HCT116 (cell line): ENCODE measurements around the gene REPS1.

Experiments used
- CEBPB ChIP-seq: IDR thresholded peaks from 2 replicates; pipeline ENCODE4 v1.6.1; 2012; ENCODE audit warnings: low read depth
- EGR1 ChIP-seq: IDR thresholded peaks from 2 replicates; pipeline ENCODE4 v1.6.1; 2012; ENCODE audit warnings: low read depth
- EZH2 ChIP-seq: fragments of 200-600 bp; sonication (generic); IDR thresholded peaks from 2 replicates; pipeline ENCODE4 v1.6.1; 2017; ENCODE audit warnings: antibody characterized with exemption, mixed run types
- EZH2phosphoT487 ChIP-seq: fragments of 200-600 bp; IDR thresholded peaks from 2 replicates; pipeline ENCODE4 v1.6.1; 2018; ENCODE audit warnings: antibody characterized with exemption, borderline replicate concordance
- POLR2A ChIP-seq: IDR thresholded peaks from 2 replicates; pipeline ENCODE4 v1.7.0; 2011; ENCODE audit warnings: borderline replicate concordance; ENCODE audit not compliant: insufficient read depth, insufficient read length; ENCODE audit errors: extremely low read depth
- POLR2AphosphoS5 ChIP-seq: IDR thresholded peaks from 2 replicates; pipeline ENCODE4 v1.6.1; 2011; ENCODE audit warnings: mild to moderate bottlenecking, low read depth, low read length, moderate library complexity
- RAD21 ChIP-seq: IDR thresholded peaks from 2 replicates; pipeline ENCODE4 v1.6.1; 2012; ENCODE audit warnings: low read depth, mild to moderate bottlenecking
- SRF ChIP-seq: IDR thresholded peaks from 2 replicates; pipeline ENCODE4 v1.6.1; 2012; ENCODE audit warnings: low read depth
- TCF7L2 ChIP-seq: IDR thresholded peaks from 2 replicates; pipeline ENCODE4 v1.7.0; 2011; ENCODE audit warnings: borderline replicate concordance, inconsistent platforms; ENCODE audit not compliant: insufficient read depth, insufficient read length; ENCODE audit errors: extremely low read depth
- YY1 ChIP-seq: IDR thresholded peaks from 2 replicates; pipeline ENCODE4 v1.6.1; 2011; ENCODE audit warnings: low read length, low read depth, moderate library complexity, mild to moderate bottlenecking; ENCODE audit not compliant: insufficient replicate concordance; ENCODE audit errors: extremely low read depth
- TF ChIP-seq, protein P1 (sequence below), 3 experiments: fragments of 200-600 bp in 1 of 3; sonication (generic) in 1 of 3; IDR thresholded peaks in 2 of 3; conservative IDR thresholded peaks in 1 of 3; 2 replicates each; pipeline ENCODE4 v1.5.1; 2012 to 2017; ENCODE audit warnings: low read depth in 2 of 3, low read length in 2 of 3, antibody characterized with exemption in 1 of 3, borderline replicate concordance in 1 of 3, control low read depth in 1 of 3, mild to moderate bottlenecking in 1 of 3, mixed read lengths in 1 of 3, mixed run types in 1 of 3, moderate library complexity in 1 of 3; ENCODE audit not compliant: insufficient read depth in 1 of 3
- TF ChIP-seq, protein P2 (sequence below): IDR thresholded peaks from 2 replicates; pipeline ENCODE4 v1.6.1; 2012; ENCODE audit warnings: low read depth

DNA sequence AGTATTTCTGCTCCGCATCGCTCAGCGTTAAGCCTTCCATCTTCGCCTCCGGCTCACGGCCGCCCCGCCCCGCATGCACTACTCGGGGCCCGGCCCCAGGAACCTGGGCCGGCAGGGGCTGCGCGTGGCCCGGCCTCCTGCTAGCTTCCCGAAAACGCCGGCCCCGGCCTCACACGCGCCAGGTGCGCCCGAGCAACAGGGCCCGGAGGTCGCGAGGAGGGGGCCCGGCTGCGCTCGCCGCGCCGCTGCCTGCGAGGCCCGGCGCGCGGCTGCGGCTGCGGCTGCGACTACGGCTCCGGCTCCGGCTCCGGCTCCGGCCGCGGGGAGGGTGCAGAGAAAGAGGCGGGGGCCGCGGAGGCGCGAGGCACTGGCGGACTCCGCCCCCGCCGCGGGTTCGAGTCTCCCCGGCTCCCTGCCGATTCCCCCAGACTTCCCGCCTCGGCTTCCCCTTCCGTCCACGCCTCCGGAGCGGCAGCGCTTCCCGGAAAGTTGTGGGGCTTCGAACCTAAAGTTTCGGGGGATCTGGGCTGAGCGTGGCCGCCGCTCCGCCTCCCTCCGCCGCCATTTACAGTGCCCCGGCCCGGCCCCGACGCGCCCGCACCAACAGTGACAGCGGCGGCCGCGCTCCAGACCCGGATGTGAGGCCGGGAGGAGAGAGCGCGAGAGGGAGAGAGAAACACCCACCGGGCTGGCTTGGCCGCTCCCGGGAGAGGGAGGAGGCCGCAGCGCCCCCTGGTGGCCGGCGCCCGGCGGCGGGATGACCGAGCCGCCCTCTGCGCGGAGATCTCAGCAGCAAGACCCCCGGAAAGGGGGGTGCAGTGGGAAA, at the start of gene REPS1:
- TF ChIP-seq CEBPB (no peak), EGR1 (peak; percentile 50; the same call in 1 of the 2 replicates), EZH2phosphoT487 (no peak), EZH2 (no peak), POLR2A (peak; percentile 29), POLR2AphosphoS5 (peak; percentile 88), TCF7L2 (no peak), RAD21 (peak; percentile 80), YY1 (peak; percentile 88), SRF (no peak)
- TF ChIP-seq, protein P1, sequence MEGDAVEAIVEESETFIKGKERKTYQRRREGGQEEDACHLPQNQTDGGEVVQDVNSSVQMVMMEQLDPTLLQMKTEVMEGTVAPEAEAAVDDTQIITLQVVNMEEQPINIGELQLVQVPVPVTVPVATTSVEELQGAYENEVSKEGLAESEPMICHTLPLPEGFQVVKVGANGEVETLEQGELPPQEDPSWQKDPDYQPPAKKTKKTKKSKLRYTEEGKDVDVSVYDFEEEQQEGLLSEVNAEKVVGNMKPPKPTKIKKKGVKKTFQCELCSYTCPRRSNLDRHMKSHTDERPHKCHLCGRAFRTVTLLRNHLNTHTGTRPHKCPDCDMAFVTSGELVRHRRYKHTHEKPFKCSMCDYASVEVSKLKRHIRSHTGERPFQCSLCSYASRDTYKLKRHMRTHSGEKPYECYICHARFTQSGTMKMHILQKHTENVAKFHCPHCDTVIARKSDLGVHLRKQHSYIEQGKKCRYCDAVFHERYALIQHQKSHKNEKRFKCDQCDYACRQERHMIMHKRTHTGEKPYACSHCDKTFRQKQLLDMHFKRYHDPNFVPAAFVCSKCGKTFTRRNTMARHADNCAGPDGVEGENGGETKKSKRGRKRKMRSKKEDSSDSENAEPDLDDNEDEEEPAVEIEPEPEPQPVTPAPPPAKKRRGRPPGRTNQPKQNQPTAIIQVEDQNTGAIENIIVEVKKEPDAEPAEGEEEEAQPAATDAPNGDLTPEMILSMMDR (IDR thresholded peaks at IDR 0.05 in 2 of 3, conservative IDR thresholded peaks at IDR 0.05 in 1 of 3; ENCODE audit: borderline replicate concordance in 1 of 3, insufficient read depth in 1 of 3, low read depth in 2 of 3, low read length in 2 of 3): peak; percentile 73 to 82 (median 80)
- TF ChIP-seq, protein P2, sequence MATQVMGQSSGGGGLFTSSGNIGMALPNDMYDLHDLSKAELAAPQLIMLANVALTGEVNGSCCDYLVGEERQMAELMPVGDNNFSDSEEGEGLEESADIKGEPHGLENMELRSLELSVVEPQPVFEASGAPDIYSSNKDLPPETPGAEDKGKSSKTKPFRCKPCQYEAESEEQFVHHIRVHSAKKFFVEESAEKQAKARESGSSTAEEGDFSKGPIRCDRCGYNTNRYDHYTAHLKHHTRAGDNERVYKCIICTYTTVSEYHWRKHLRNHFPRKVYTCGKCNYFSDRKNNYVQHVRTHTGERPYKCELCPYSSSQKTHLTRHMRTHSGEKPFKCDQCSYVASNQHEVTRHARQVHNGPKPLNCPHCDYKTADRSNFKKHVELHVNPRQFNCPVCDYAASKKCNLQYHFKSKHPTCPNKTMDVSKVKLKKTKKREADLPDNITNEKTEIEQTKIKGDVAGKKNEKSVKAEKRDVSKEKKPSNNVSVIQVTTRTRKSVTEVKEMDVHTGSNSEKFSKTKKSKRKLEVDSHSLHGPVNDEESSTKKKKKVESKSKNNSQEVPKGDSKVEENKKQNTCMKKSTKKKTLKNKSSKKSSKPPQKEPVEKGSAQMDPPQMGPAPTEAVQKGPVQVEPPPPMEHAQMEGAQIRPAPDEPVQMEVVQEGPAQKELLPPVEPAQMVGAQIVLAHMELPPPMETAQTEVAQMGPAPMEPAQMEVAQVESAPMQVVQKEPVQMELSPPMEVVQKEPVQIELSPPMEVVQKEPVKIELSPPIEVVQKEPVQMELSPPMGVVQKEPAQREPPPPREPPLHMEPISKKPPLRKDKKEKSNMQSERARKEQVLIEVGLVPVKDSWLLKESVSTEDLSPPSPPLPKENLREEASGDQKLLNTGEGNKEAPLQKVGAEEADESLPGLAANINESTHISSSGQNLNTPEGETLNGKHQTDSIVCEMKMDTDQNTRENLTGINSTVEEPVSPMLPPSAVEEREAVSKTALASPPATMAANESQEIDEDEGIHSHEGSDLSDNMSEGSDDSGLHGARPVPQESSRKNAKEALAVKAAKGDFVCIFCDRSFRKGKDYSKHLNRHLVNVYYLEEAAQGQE: no peak
